Astrocyte (in vitro differentiated cells and primary cell): ENCODE results near the gene RNF34. TPM values are rescaled to one million over a fixed set of nuclear protein-coding genes. Genes with fewer than 3 reads are reported as not detected.
A peak's percentile ranks its signal among the peaks of the same experiment; 100 is the strongest.

Experiments
- DNase-seq: peaks from one replicate; pipeline ENCODE4 v3.0.0-alpha.2; 2010; ENCODE audit warnings: low read depth
- FAIRE-seq: peaks from 2 replicates; lab custom pipeline; 2011; peaks lifted over from hg19 to GRCh38; lab: Jason Lieb, UNC
- H2AFZ ChIP-seq: 2 replicates; pipeline ENCODE4 v1.6.0; 2012; ENCODE audit warnings: low read depth, low read length, inconsistent platforms
- H3K27ac ChIP-seq: 2 replicates; pipeline ENCODE4 v1.5.1; 2011; ENCODE audit warnings: low read depth, low read length, inconsistent platforms
- H3K27me3 ChIP-seq: 2 replicates; pipeline ENCODE4 v1.6.0; 2011; ENCODE audit warnings: low read length, inconsistent platforms; ENCODE audit not compliant: insufficient read depth
- H3K36me3 ChIP-seq: 2 replicates; pipeline ENCODE4 v1.5.1; 2011; ENCODE audit warnings: low read length, inconsistent platforms; ENCODE audit not compliant: insufficient read depth
- H3K4me1 ChIP-seq: 2 replicates; pipeline ENCODE4 v1.5.1; 2011; ENCODE audit warnings: low read length, inconsistent platforms; ENCODE audit not compliant: insufficient read depth
- H3K4me2 ChIP-seq: 2 replicates; pipeline ENCODE4 v1.6.0; 2012; ENCODE audit warnings: low read length, inconsistent platforms
- H3K4me3 ChIP-seq: 2 replicates; pipeline ENCODE4 v1.5.1; 2011; ENCODE audit warnings: low read depth, mild to moderate bottlenecking, low read length, inconsistent platforms; ENCODE audit not compliant: insufficient read depth
- H3K79me2 ChIP-seq: 2 replicates; pipeline ENCODE4 v1.6.0; 2012; ENCODE audit warnings: mild to moderate bottlenecking, low read length, inconsistent platforms; ENCODE audit not compliant: insufficient read depth
- H3K9ac ChIP-seq: 2 replicates; pipeline ENCODE4 v1.6.0; 2012; ENCODE audit warnings: mild to moderate bottlenecking, low read length, inconsistent platforms
- H3K9me3 ChIP-seq: 2 replicates; pipeline ENCODE4 v1.5.1; 2012; ENCODE audit warnings: low read depth, mild to moderate bottlenecking, low read length, inconsistent platforms; ENCODE audit not compliant: insufficient read depth
- H4K20me1 ChIP-seq: 2 replicates; pipeline ENCODE4 v1.6.0; 2012; ENCODE audit warnings: low read length, inconsistent platforms; ENCODE audit not compliant: insufficient read depth
- H3K27ac Mint-ChIP-seq: one replicate; pipeline ENCODE4 v1.8.0; 2021; ENCODE audit warnings: mild to moderate bottlenecking, mixed read lengths; ENCODE audit not compliant: unreplicated experiment
- H3K27me3 Mint-ChIP-seq: one replicate; pipeline ENCODE4 v1.8.0; 2021; ENCODE audit warnings: low read depth, mixed read lengths; ENCODE audit not compliant: unreplicated experiment
- H3K36me3 Mint-ChIP-seq: one replicate; pipeline ENCODE4 v1.8.0; 2021; ENCODE audit warnings: low read depth, mixed read lengths; ENCODE audit not compliant: unreplicated experiment
- H3K4me1 Mint-ChIP-seq: one replicate; pipeline ENCODE4 v1.8.0; 2021; ENCODE audit warnings: low read depth, mixed read lengths; ENCODE audit not compliant: unreplicated experiment
- H3K4me3 Mint-ChIP-seq: one replicate; pipeline ENCODE4 v1.8.0; 2021; ENCODE audit warnings: mild to moderate bottlenecking, moderate library complexity, mixed read lengths; ENCODE audit not compliant: unreplicated experiment
- H3K9me3 Mint-ChIP-seq: one replicate; pipeline ENCODE4 v1.8.0; 2021; ENCODE audit warnings: mild to moderate bottlenecking, mixed read lengths; ENCODE audit not compliant: unreplicated experiment
- CTCF ChIP-seq: IDR thresholded peaks from 2 replicates; pipeline ENCODE4 v1.5.1; 2011; ENCODE audit warnings: low read depth, mild to moderate bottlenecking, inconsistent platforms, low read length, moderate library complexity; ENCODE audit not compliant: insufficient read depth
- EZH2 ChIP-seq: IDR thresholded peaks from 2 replicates; pipeline ENCODE4 v1.6.1; 2012; ENCODE audit warnings: mild to moderate bottlenecking, low read length, inconsistent platforms; ENCODE audit not compliant: insufficient read depth
- total RNA-seq: library from RNA; stranded (reverse); gene quantifications from 2 replicates; pipeline ENCODE4 v1.2.1, GENCODE V29; 2021

RNF34 gene
- total RNA-seq, 1 donor from 2014 or later: 37.7 TPM

- H3K4me3 ChIP-seq: no peak overlapping the region
- peaks cover 9% of the 10 kb centered on the region for H3K4me1 ChIP-seq
- DNase-seq (no peak), FAIRE-seq (no peak)
- peaks cover 26% of the 10 kb centered on the region for H3K79me2 ChIP-seq
- Mint-ChIP-seq H3K9me3 (no peaks in the 10 kb centered on the region), H3K36me3 (no peaks in the 10 kb centered on the region), H3K4me1 (peaks cover 11% of the 10 kb centered on the region), H3K4me3 (no peak overlapping the region), H3K27me3 (no peaks in the 10 kb centered on the region), H3K27ac (no peak overlapping the region)
- H2AFZ ChIP-seq: no peak overlapping the region
- H3K27ac ChIP-seq: no peak overlapping the region
- peaks cover 12% of the 10 kb centered on the region for H4K20me1 ChIP-seq
- no peaks in the 10 kb centered on the region for H3K27me3 ChIP-seq
- H3K36me3 ChIP-seq: no peaks in the 10 kb centered on the region
- H3K9me3 ChIP-seq: no peaks in the 10 kb centered on the region
- no peak for TF ChIP-seq CTCF
- H3K9ac ChIP-seq: no peak overlapping the region
- no peak overlapping the region for H3K4me2 ChIP-seq
These were observed 2.4 kb upstream of the RNF34 start for GRCh38 chr12:121397521-121397920.

GRCh38 chr12:121398355-121398754 lies 1.6 kb upstream of the RNF34 start:
- FAIRE-seq: no peak
- no peak for TF ChIP-seq EZH2
- TF ChIP-seq CTCF: no peak
- Histone ChIP-seq H3K27me3 (no peaks in the 10 kb centered on the region), H3K36me3 (no peaks in the 10 kb centered on the region), H2AFZ (no peak overlapping the region), H4K20me1 (peaks cover 12% of the 10 kb centered on the region), H3K9ac (no peak overlapping the region), H3K79me2 (peaks cover 33% of the 10 kb centered on the region), H3K4me3 (no peak overlapping the region), H3K4me1 (peaks cover 9% of the 10 kb centered on the region), H3K4me2 (peak overlapping the region; percentile 94), H3K9me3 (no peaks in the 10 kb centered on the region), H3K27ac (no peak overlapping the region)
- H3K27ac Mint-ChIP-seq: no peak overlapping the region
- peak overlapping the region; percentile 91 for H3K4me3 Mint-ChIP-seq
- H3K27me3 Mint-ChIP-seq: no peaks in the 10 kb centered on the region
- H3K36me3 Mint-ChIP-seq: no peaks in the 10 kb centered on the region
- no peaks in the 10 kb centered on the region for H3K9me3 Mint-ChIP-seq
- no peak for DNase-seq
- H3K4me1 Mint-ChIP-seq: peaks cover 12% of the 10 kb centered on the region

GRCh38 chr12:121400332-121401139 lies 618 bp downstream of the RNF34 start:
- DNase-seq (peak; percentile 32), FAIRE-seq (no peak)
- Histone ChIP-seq H3K36me3 (peaks cover 14% of the 10 kb centered on the region), H3K4me3 (peak overlapping the region; percentile 92), H3K79me2 (peaks cover 53% of the 10 kb centered on the region), H3K4me1 (peaks cover 9% of the 10 kb centered on the region), H3K9ac (peak overlapping the region; percentile 91), H3K4me2 (peak overlapping the region; percentile 94), H3K27ac (peak overlapping the region; percentile 78), H3K9me3 (no peaks in the 10 kb centered on the region), H3K27me3 (no peaks in the 10 kb centered on the region), H2AFZ (peak overlapping the region; percentile 82), H4K20me1 (peaks cover 23% of the 10 kb centered on the region)
- Mint-ChIP-seq H3K4me3 (peak overlapping the region; percentile 91), H3K27ac (peak overlapping the region; percentile 96), H3K36me3 (no peaks in the 10 kb centered on the region), H3K9me3 (no peaks in the 10 kb centered on the region), H3K27me3 (no peaks in the 10 kb centered on the region), H3K4me1 (peaks cover 12% of the 10 kb centered on the region)
- TF ChIP-seq CTCF (no peak), EZH2 (no peak)
